Endometrial microvascular endothelial cells (primary cell): Measurements from ENCODE around the gene MYCT1. TPM values are rescaled to one million over a fixed set of nuclear protein-coding genes. Genes with fewer than 3 reads are reported as not detected.
"Not testable (repeated sequence)": the region's sequence is repeated elsewhere in the genome, so short reads cannot be mapped to it uniquely, and the experiment has no call there.

Experiments used
- in situ Hi-C: cut with HindIII; loops from 2 replicates; pipeline ENCODE4 v1.10.0; 2017; ENCODE audit warnings: low sequenced_read_pairs, low pct_unique_long_range_greater_than_20kb; ENCODE audit errors: inconsistent ontology term
- total RNA-seq: library from RNA; depleted of rRNA; stranded (reverse); fragments of >200 nt; gene quantifications from one replicate; pipeline ENCODE4 v1.2.3, GENCODE V29; 2015; ENCODE audit errors: inconsistent ontology term

MYCT1 gene
- 65.3 TPM for total RNA-seq

GRCh38 chr6:152697634-152698033 is at the start of gene MYCT1:
TSS of gene MYCT1 (plus strand) at chr6:152697897. CDS start at chr6:152697903, 6 bp downstream.
- in situ Hi-C loops, result no loop called here

DNA sequence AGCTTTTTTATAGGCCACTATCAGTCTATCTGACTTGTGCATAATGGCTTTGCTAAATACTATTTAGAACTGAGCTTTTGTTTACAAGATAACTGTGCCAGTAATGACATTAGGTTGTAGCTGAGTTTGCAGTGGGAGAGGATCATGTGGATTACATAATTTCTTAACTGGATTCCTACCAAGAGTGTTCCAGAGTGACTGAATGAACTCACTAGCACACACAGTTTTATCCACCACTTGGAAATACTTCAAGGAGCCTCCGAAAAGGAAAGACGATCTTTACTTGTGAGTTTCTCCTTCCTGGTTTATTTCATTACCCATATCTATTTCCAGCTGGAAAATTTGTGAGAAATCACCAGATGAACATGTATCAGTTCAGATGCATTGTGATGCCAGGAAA is 49.6 kb upstream of the MYCT1 start:
- in situ Hi-C loops, result no loop called here

- in situ Hi-C loops, result no loop called here
These were observed 45.7 kb upstream of the MYCT1 start for GRCh38 chr6:152651986-152652385.

DNA sequence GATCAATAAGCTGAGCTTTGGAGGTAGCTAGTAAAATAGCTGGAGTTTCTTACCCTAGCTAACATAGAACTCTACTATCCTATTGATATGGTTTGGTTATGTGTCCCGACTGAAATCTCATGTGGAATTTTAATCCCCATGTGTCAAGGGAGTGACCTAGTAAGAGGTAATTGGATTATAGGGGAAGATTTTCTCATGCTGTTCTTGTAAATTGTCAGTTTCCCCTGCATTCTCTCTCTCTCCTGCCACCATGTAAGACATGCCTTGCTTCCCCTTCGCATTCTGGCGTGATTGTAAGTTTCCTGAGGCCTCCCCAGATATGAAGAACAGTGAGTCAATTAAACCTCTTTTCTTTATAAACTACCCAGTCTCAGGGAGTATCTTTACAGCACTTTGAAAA is 35.9 kb upstream of the MYCT1 start:
- in situ Hi-C loops, result no loop called here

- in situ Hi-C loops, result no loop called here
These were observed 27.8 kb upstream of the MYCT1 start for GRCh38 chr6:152669895-152670294.

GRCh38 chr6:152671171-152671570 is 26.5 kb upstream of the MYCT1 start:
- in situ Hi-C loops, result no loop called here

DNA sequence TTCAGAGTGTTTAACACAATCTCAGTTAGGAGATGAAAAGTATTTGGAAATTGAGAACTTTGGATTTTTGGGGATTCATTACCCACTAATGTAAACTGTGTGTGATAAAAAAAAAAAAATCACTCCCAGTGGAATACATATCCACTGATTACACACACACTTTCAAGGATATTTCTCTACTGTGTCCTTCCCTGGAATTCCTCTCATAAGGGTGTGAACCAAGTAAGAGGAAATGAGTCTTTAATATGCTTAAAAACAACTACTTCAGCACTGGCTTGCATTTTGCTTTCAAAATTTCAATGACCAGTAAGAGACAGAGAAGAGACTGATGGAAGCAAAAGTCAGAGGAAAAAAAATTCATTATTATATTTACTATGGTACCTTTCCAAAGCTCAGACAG is 24.5 kb upstream of the MYCT1 start:
- in situ Hi-C loops, result no loop called here

- in situ Hi-C loops, result no loop called here
These were observed 17.5 kb upstream of the MYCT1 start for GRCh38 chr6:152680151-152680550.

DNA sequence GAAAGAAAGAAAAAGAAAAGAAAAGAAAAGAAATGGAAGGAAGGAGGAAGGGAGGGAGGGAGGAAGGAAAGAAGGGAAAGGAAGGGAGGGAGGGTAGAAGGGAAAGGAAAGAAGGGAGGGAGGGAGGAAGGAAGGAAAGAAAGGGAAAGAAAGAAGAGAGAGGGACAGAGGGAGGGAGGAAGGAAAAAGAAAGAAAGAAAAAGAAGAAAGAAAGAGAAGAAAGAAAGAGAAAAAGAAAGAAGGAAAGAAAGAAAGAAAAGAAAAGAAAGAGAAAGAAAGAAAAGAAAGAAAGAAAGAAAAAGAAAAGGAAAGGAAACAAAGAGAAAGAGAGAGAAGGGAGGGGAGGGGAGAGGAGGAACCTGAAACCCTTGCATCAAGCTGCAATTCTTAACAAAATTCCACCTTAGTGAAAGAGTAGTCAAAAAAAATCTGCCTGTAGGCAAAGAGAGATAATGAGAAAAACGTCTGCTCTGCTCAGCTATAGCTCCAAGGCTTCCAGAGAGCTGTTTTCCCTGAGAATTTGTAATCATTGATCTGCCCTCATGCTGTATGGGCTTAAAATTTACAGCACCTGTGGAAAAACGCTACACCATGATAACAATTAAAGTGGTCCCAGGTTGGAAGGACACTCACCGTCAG is 16.7 kb upstream of the MYCT1 start:
- in situ Hi-C loops, result no loop called here

DNA sequence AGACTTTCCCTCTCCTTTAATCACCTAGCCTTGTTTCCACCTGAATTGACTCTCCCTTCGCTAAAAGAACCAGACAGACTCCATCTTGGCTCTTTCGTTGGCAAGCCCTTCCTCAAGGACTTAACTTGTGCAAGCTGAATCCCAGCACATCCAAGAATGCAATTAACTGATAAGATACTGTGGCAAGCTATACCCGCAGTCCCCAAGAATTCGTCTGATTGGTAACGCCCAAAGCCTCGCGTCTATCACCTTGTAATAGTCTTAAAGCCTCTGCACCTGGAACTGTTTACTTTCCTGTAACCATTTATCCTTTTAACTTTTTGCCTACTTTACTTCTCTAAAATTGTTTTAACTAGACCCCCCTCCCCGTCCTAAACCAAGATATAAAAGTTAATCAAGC is 15.6 kb upstream of the MYCT1 start:
- in situ Hi-C loops, result no loop called here

DNA sequence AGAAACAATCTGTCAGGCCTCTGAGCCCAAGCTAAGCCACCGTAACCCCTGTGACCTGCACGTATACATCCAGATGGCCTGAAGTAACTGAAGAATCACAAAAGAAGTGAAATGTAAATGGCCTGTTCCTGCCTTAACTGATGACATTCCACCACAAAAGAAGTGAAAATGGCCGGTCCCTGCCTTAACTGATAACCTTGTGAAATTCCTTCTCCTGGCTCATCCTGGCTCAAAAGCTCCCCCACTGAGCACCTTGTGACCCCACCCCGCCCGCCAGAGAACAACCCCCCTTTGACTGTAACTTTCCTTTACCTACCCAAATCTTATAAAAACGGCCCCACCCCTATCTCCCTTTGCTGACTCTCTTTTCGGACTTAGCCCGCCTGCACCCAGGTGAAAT is 14.8 kb upstream of the MYCT1 start:
- in situ Hi-C loops, result not testable (repeated sequence)

DNA sequence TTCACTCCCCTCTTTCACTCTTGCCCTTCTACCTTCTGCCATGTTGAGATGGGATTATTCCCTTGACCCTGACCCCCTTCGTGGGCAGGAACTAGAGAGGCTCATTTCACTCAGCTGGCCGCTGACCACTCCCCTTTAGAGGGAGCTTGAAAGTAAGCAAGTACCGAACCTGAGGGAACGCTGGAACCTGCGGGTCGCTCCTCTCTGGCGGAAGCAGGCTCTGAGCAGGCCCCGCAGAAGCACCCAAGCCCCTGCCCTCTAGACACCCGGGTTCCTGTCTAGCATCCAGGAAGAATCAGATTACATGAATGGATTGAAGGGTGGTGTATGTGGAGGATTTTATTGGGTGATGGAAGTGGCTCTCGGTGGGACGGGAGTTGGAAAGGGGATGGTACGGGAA is 11.9 kb upstream of the MYCT1 start:
- in situ Hi-C loops, result no loop called here

DNA sequence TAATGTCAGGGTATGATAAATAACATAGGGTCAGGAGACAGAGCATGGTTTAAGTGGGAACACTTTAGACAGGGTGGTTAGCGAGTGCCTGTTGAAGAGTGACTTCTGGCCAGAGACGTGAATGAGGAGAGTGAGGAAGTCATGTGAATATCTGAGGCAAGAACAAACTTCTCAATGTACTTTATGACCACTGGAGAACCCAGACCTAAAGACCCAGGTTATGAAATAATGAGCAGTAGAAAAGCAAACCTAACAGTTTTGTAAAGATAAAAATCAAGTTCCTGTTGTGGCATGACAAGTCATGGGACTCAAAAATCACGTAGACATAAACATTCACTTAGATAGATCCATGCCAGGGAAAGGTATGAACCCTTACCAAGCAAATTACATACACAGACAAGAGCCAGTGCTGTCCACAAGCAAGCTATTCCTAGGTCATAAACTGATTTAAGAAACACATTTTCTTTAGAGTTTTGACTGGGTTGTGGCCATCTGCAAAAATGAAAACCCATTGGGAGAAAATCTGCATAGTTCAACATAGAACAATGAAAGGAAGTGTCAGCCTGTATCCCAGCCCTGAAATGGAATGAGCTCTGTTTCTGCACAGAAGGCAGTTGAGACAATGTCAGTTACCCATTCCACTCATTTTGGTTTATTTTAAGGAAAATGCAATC is 2.2 kb upstream of the MYCT1 start:
- in situ Hi-C loops, result no loop called here

DNA sequence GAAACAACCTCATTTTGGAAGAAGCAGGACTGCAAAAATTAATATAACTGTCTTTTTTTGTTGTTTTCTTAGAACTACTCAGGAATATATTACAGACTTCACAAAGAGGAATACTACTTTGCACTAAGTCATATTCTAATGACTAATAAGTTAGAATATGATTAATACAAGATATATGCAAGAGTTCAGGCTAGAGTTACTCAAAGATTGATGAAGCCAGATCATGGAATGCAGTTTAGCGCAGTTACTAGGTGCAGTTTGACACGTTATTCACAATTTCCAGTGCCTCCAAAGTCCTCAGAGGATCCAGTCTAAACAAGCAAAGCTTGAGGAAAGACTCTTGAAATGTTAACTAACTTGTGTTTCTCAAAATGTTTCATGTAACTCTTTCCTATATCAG is 1.2 kb upstream of the MYCT1 start:
- in situ Hi-C loops, result no loop called here

DNA sequence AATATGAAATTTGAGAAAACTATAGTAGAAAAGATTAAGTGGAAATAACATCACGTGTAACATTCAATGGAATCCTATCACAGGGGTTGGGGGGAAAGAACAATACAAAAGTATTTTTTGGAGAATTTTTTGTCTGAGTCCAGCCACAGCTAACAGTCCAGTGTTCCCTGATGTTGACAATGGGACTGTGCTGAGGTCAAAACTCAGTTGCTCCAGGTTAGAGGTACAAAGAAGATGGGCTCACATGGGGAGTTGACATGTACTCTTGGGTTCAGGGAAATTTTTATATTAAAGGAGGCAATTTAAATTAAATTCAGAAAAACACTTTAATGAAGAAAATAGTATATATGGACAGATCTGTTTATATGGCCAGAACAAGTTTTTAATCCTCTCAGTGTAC is 995 bp downstream of the MYCT1 start:
- in situ Hi-C loops, result no loop called here

DNA sequence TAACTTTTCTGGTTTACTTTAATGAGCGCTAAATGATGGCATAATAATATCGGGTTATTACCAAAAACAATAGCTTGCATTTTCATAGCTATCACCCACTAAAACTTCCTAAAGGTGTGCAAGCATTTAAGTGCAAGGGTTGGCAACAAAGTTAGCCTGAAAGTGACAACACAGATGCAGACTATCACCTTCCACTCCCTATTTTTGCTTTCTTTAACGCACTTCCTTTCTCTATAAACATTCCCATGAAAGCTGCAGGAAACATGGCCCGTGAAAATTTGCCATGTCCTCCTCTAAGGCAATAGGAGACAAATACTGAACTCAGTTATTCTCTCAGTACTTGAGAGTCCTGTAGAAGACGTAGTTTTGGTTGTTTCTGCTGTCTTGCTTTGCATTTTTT is 2.7 kb downstream of the MYCT1 start:
- in situ Hi-C loops, result no loop called here

DNA sequence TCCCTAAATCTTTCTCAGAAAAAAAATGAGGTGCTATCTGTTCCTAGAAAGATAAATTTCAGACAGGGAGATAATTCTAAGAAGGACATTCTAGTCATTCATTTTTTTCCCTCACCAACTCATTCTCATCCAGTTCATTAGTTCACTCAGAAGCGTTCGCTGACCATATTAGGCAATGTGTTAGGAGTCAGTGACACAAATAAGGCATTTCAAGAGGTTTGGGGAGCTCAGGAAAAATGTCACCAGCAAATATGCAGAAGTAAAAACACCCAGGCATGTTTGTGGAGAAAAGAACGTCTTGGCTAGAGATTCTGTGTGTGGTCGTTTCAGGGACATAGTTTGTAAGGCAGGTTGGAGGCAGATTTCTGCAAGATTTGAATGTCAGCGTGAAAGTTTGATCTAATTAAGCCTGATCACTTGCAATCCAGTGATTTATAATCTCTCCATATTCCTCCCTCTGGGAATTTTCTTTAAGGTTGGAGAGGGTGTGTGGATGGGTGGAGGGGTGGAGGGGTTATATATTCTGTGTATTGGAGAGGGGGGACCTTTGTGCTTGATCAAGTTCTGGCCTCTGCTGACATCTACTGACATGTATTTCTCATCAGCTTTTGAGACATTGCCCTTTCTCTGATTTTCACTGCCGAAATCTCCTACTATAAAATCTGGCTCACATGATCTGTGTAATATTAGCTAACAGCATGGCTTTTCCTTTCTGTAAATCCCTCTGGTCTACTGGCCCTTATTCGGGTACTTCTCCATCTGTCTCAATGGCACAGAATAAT is 3.6 kb downstream of the MYCT1 start:
- in situ Hi-C loops, result no loop called here

- in situ Hi-C loops, result no loop called here
These were observed 4.2 kb downstream of the MYCT1 start for GRCh38 chr6:152701863-152702401.

- in situ Hi-C loops, result not testable (repeated sequence)
These were observed 6.1 kb downstream of the MYCT1 start for GRCh38 chr6:152703750-152704149.

DNA sequence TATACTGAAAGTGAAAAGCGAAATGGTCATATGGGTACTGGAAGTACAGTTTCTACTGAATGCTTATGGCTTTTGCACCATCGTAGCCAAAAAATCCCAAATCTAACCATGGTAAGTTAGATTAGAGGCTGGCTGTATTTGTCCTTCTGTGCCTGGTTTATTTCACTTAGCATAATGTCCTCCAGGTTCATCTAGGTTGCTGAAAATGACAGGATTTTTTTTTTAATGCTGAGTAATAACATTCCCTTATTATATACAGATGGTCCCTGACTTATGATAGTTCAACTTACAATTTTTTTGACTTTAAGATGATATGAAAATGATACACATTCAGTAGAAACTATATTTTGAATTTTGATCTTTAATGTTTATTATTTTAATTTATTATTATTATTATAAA is 7.6 kb downstream of the MYCT1 start:
- in situ Hi-C loops, result no loop called here
